ENCODE measurements around the gene BACE1. TPM values are rescaled to one million over a fixed set of nuclear protein-coding genes. Genes with fewer than 3 reads are reported as not detected.

BACE1 gene
- total and polyA plus RNA-seq, 7 experiments from 2014 or later, result 0.23 to 2.0 (median 0.34) TPM

DNA sequence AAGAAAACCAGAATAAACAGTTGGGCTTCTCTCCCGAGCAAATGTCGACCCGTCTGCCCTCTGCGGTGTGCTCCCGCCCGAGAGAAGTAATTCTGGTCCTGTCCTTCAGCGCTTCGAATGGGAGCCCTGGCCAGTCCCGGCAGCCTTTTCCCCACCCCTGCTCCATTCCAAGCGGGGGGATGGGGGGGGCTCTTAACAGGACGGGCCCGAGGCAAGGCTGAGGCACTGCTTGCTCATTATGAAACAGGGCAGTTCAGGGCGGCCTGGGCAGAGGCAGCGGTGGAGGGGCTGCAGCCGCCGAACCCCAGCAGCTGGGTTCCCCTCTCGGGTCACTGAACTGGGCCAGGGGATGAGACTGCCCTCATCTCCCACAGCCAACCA is 15.8 kb downstream of the BACE1 start:
- Mint-ChIP-seq H3K27ac (no peak overlapping the region), H3K9me3 (peaks cover 0 to 1% (median 0%) of the 10 kb centered on the region in 11 donors), H3K4me3 (no peak overlapping the region), H3K27me3 (peaks cover 0 to 6% (median 4%) of the 10 kb centered on the region in 5 donors), H3K36me3 (no peaks in the 10 kb centered on the region), H3K4me1 (peaks cover 0 to 7% (median 0%) of the 10 kb centered on the region in 7 donors)
- no peaks in the 10 kb centered on the region for H3K4me1 ChIP-seq (ENCODE audit: control insufficient read depth in 2 of 2, insufficient read depth in 2 of 2, low read length in 2 of 2)
- H3K27ac ChIP-seq (ENCODE audit: low read depth, low read length), result no peak overlapping the region
- no peaks in the 10 kb centered on the region for H3K36me3 ChIP-seq (ENCODE audit: control insufficient read depth in 2 of 3, insufficient read depth in 3 of 3, low read length in 3 of 3)
- ATAC-seq (no peak), DNase-seq (no peak)
- H3K27me3 ChIP-seq (ENCODE audit: control insufficient read depth in 2 of 2, insufficient read depth in 2 of 2, low read length in 2 of 2), result no peaks in the 10 kb centered on the region
- no peaks in the 10 kb centered on the region for H3K9me3 ChIP-seq (ENCODE audit: control insufficient read depth in 2 of 3, low read length in 3 of 3)
- intact Hi-C loops (cut with micrococcal nuclease), result no loop called here
- ChIA-PET POLR2A (no interaction called here), CTCF (no interaction called here)
- no peak overlapping the region for H3K4me3 ChIP-seq (ENCODE audit: low read length)

- Mint-ChIP-seq H3K4me1 (peaks cover 0 to 7% (median 0%) of the 10 kb centered on the region in 7 donors), H3K9me3 (peaks cover 0 to 1% (median 0%) of the 10 kb centered on the region in 11 donors), H3K27me3 (peaks cover 0 to 6% (median 3%) of the 10 kb centered on the region in 5 donors), H3K27ac (peak overlapping the region in 2 of 9 donors; percentile 55 to 79), H3K36me3 (peaks cover 0 to 4% (median 0%) of the 10 kb centered on the region in 5 donors), H3K4me3 (no peak overlapping the region)
- POLR2A ChIA-PET, result interaction anchor here (0.7 kb wide), 1 partner anchor 467 kb away, joined by 3 read pairs; no protein-coding TSS in a partner anchor
- no peak overlapping the region for H3K27ac ChIP-seq (ENCODE audit: low read depth, low read length)
- no peaks in the 10 kb centered on the region for H3K36me3 ChIP-seq (ENCODE audit: control insufficient read depth in 2 of 3, insufficient read depth in 3 of 3, low read length in 3 of 3)
- CTCF ChIA-PET, result no interaction called here
- no peaks in the 10 kb centered on the region for H3K4me1 ChIP-seq (ENCODE audit: control insufficient read depth in 2 of 2, insufficient read depth in 2 of 2, low read length in 2 of 2)
- no peaks in the 10 kb centered on the region for H3K9me3 ChIP-seq (ENCODE audit: control insufficient read depth in 2 of 3, low read length in 3 of 3)
- no peak for ATAC-seq
- H3K4me3 ChIP-seq (ENCODE audit: low read length), result no peak overlapping the region
- intact Hi-C loops (cut with micrococcal nuclease), result no loop called here
- DNase-seq, result no peak
- H3K27me3 ChIP-seq (ENCODE audit: control insufficient read depth in 2 of 2, insufficient read depth in 2 of 2, low read length in 2 of 2), result no peaks in the 10 kb centered on the region
Measured at GRCh38 chr11:117299351-117300282, 16.4 kb downstream of the BACE1 start.

DNA sequence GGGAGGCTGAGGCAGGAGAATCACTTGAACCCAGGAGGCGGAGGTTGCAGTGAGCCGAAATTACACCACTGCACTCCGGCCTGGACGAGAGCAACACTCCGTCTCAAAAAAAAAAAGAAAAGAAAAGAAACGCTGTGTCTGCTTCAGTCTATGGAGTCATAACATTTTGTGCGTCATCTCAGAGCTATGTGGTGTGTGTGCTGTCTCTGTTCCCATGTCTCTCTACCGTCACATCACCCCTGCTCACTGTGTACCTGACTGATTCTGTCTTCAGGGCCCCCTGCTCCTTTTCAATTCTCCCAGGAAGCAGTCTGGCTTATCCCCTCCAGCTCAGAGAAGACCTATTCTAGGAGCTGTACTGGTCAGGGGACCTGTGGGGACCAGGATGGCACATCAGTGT is 17.9 kb downstream of the BACE1 start:
- peaks cover 0 to 6% (median 0%) of the 10 kb centered on the region in 5 donors for H3K27me3 Mint-ChIP-seq
- H3K4me1 ChIP-seq (ENCODE audit: control insufficient read depth in 2 of 2, insufficient read depth in 2 of 2, low read length in 2 of 2), result no peaks in the 10 kb centered on the region
- no peak overlapping the region for H3K4me3 Mint-ChIP-seq
- intact Hi-C loops (cut with micrococcal nuclease), result no loop called here
- ChIA-PET CTCF (no interaction called here), POLR2A (no interaction called here)
- peaks cover 0 to 7% (median 0%) of the 10 kb centered on the region in 7 donors for H3K4me1 Mint-ChIP-seq
- H3K27me3 ChIP-seq (ENCODE audit: control insufficient read depth in 2 of 2, insufficient read depth in 2 of 2, low read length in 2 of 2), result no peaks in the 10 kb centered on the region
- H3K9me3 Mint-ChIP-seq, result peaks cover 0 to 1% (median 0%) of the 10 kb centered on the region in 11 donors
- H3K36me3 Mint-ChIP-seq, result peaks cover 0 to 5% (median 0%) of the 10 kb centered on the region in 5 donors
- ATAC-seq (no peak), DNase-seq (no peak)
- no peak overlapping the region for H3K27ac ChIP-seq (ENCODE audit: low read depth, low read length)
- H3K4me3 ChIP-seq (ENCODE audit: low read length), result no peak overlapping the region
- H3K36me3 ChIP-seq (ENCODE audit: control insufficient read depth in 2 of 3, insufficient read depth in 3 of 3, low read length in 3 of 3), result no peaks in the 10 kb centered on the region
- H3K9me3 ChIP-seq (ENCODE audit: control insufficient read depth in 2 of 3, low read length in 3 of 3), result no peaks in the 10 kb centered on the region
- H3K27ac Mint-ChIP-seq, result no peak overlapping the region

GRCh38 chr11:117296881-117297280 is 19.2 kb downstream of the BACE1 start:
- Mint-ChIP-seq H3K4me1 (peaks cover 0 to 7% (median 0%) of the 10 kb centered on the region in 7 donors), H3K4me3 (no peak overlapping the region), H3K27ac (peak overlapping the region in 1 of 9 donors; percentile 41), H3K27me3 (peaks cover 0 to 6% (median 0%) of the 10 kb centered on the region in 5 donors), H3K9me3 (peaks cover 0 to 1% (median 0%) of the 10 kb centered on the region in 11 donors), H3K36me3 (peaks cover 0 to 5% (median 4%) of the 10 kb centered on the region in 5 donors)
- no peaks in the 10 kb centered on the region for H3K36me3 ChIP-seq (ENCODE audit: control insufficient read depth in 2 of 3, insufficient read depth in 3 of 3, low read length in 3 of 3)
- H3K27ac ChIP-seq (ENCODE audit: low read depth, low read length), result no peak overlapping the region
- DNase-seq (no peak), ATAC-seq (no peak)
- H3K27me3 ChIP-seq (ENCODE audit: control insufficient read depth in 2 of 2, insufficient read depth in 2 of 2, low read length in 2 of 2), result no peaks in the 10 kb centered on the region
- H3K4me1 ChIP-seq (ENCODE audit: control insufficient read depth in 2 of 2, insufficient read depth in 2 of 2, low read length in 2 of 2), result no peaks in the 10 kb centered on the region
- no peak overlapping the region for H3K4me3 ChIP-seq (ENCODE audit: low read length)
- POLR2A ChIA-PET, result interaction anchor here (1.0 kb wide), 1 partner anchor 8 kb away, joined by 3 read pairs; no protein-coding TSS in a partner anchor
- H3K9me3 ChIP-seq (ENCODE audit: control insufficient read depth in 2 of 3, low read length in 3 of 3), result no peaks in the 10 kb centered on the region
- intact Hi-C loops (cut with micrococcal nuclease), result no loop called here
- CTCF ChIA-PET, result no interaction called here

- H3K4me1 ChIP-seq (ENCODE audit: control insufficient read depth in 2 of 2, insufficient read depth in 2 of 2, low read length in 2 of 2), result no peaks in the 10 kb centered on the region
- Mint-ChIP-seq H3K27ac (no peak overlapping the region), H3K4me1 (peaks cover 0 to 6% (median 0%) of the 10 kb centered on the region in 7 donors), H3K27me3 (peaks cover 0 to under 1% (median 0%) of the 10 kb centered on the region in 5 donors), H3K4me3 (no peak overlapping the region), H3K36me3 (peaks cover 0 to 10% (median 4%) of the 10 kb centered on the region in 5 donors), H3K9me3 (peaks cover 0 to 1% (median 0%) of the 10 kb centered on the region in 11 donors)
- POLR2A ChIA-PET, result interaction anchor here (1.0 kb wide), 1 partner anchor 7 kb away, joined by 3 read pairs; no protein-coding TSS in a partner anchor
- H3K27me3 ChIP-seq (ENCODE audit: control insufficient read depth in 2 of 2, insufficient read depth in 2 of 2, low read length in 2 of 2), result no peaks in the 10 kb centered on the region
- no peak overlapping the region for H3K27ac ChIP-seq (ENCODE audit: low read depth, low read length)
- H3K4me3 ChIP-seq (ENCODE audit: low read length), result no peak overlapping the region
- intact Hi-C loops (cut with micrococcal nuclease), result no loop called here
- DNase-seq (no peak), ATAC-seq (no peak)
- H3K36me3 ChIP-seq (ENCODE audit: control insufficient read depth in 2 of 3, insufficient read depth in 3 of 3, low read length in 3 of 3), result no peaks in the 10 kb centered on the region
- H3K9me3 ChIP-seq (ENCODE audit: control insufficient read depth in 2 of 3, low read length in 3 of 3), result no peaks in the 10 kb centered on the region
- CTCF ChIA-PET, result no interaction called here
Measured at GRCh38 chr11:117295438-117296137, 20.5 kb downstream of the BACE1 start.

DNA sequence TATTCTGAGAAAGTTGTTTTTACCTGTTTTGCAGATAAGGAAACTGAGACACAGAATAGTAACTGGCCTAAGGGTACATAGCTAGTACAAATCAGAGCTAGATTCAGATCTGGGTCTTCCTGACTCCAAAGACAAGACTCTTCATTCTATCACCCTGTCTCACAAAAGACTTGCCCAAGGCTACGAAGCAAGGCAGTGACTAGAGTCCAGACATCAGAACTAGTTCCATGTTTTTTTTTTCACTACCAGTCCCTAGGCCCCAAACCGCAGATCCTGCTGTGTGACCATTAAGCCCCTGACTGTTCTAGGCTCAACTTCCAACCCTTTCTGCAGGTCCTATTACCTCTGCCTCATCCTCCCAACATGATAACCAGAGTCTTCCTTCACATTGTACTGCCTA is 23.4 kb downstream of the BACE1 start:
- no peak overlapping the region for H3K27ac Mint-ChIP-seq
- no peak overlapping the region for H3K27ac ChIP-seq (ENCODE audit: low read depth, low read length)
- H3K27me3 ChIP-seq (ENCODE audit: control insufficient read depth in 2 of 2, insufficient read depth in 2 of 2, low read length in 2 of 2), result no peaks in the 10 kb centered on the region
- no peaks in the 10 kb centered on the region for H3K4me1 ChIP-seq (ENCODE audit: control insufficient read depth in 2 of 2, insufficient read depth in 2 of 2, low read length in 2 of 2)
- intact Hi-C loops (cut with micrococcal nuclease), result no loop called here
- H3K36me3 ChIP-seq (ENCODE audit: control insufficient read depth in 2 of 3, insufficient read depth in 3 of 3, low read length in 3 of 3), result peaks cover 0 to 17% (median 0%) of the 10 kb centered on the region in 3 experiments
- H3K27me3 Mint-ChIP-seq, result no peaks in the 10 kb centered on the region
- DNase-seq, result no peak
- H3K36me3 Mint-ChIP-seq, result peaks cover 0 to 25% (median 5%) of the 10 kb centered on the region in 5 donors
- H3K4me1 Mint-ChIP-seq, result peaks cover 0 to 6% (median 0%) of the 10 kb centered on the region in 7 donors
- ChIA-PET CTCF (no interaction called here), POLR2A (interaction anchor here (0.7 kb wide), 1 partner anchor 11 kb away, joined by 3 read pairs; no protein-coding TSS in a partner anchor)
- H3K9me3 Mint-ChIP-seq, result no peaks in the 10 kb centered on the region
- H3K9me3 ChIP-seq (ENCODE audit: control insufficient read depth in 2 of 3, low read length in 3 of 3), result no peaks in the 10 kb centered on the region
- no peak for ATAC-seq
- no peak overlapping the region for H3K4me3 Mint-ChIP-seq
- no peak overlapping the region for H3K4me3 ChIP-seq (ENCODE audit: low read length)
